Astrocyte of the cerebellum (primary cell): Measurements from ENCODE around the gene NEMP2.
A peak's percentile ranks its signal among the peaks of the same experiment; 100 is the strongest.

Source experiments
- DNase-seq: peaks from one replicate; pipeline ENCODE4 v3.0.0-alpha.2; 2011; ENCODE audit warnings: low read depth
- H3K4me3 ChIP-seq: 2 replicates; pipeline ENCODE4 v1.5.1; 2011; ENCODE audit warnings: mild to moderate bottlenecking, low read depth, low read length, moderate library complexity
- in situ Hi-C: cut with HindIII; loops from 2 replicates; pipeline ENCODE4 v1.10.0; 2017; ENCODE audit warnings: low sequenced_read_pairs
- TF ChIP-seq, protein P1 (sequence below): IDR thresholded peaks from 2 replicates; pipeline ENCODE4 v1.5.1; 2012; ENCODE audit warnings: low read length, low read depth, moderate library complexity, mild to moderate bottlenecking; ENCODE audit errors: missing control alignments

The NEMP2 gene

DNA sequence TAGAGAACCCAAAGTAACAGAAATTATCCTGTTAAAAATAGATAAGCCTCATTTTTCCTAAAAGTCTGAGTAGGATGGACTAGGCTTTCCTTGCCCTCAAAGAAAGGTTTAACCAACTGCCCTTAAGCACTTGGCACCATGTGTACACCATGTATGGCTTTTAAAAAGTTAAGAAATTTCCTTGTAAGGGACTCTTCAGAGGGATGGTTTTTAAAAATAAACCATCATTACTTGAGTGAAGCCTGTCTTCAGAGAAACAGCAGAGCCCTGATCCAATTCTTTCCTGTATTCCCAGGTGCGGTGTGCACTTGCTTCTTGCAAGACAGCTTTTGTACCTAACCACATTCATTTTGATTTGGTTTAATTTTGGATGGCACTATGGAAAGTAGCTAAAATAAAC, 1.1 kb upstream of the NEMP2 start:
- no peak overlapping the region for H3K4me3 ChIP-seq
- TF ChIP-seq, protein P1, sequence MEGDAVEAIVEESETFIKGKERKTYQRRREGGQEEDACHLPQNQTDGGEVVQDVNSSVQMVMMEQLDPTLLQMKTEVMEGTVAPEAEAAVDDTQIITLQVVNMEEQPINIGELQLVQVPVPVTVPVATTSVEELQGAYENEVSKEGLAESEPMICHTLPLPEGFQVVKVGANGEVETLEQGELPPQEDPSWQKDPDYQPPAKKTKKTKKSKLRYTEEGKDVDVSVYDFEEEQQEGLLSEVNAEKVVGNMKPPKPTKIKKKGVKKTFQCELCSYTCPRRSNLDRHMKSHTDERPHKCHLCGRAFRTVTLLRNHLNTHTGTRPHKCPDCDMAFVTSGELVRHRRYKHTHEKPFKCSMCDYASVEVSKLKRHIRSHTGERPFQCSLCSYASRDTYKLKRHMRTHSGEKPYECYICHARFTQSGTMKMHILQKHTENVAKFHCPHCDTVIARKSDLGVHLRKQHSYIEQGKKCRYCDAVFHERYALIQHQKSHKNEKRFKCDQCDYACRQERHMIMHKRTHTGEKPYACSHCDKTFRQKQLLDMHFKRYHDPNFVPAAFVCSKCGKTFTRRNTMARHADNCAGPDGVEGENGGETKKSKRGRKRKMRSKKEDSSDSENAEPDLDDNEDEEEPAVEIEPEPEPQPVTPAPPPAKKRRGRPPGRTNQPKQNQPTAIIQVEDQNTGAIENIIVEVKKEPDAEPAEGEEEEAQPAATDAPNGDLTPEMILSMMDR, result no peak
- no peak for DNase-seq
- in situ Hi-C loops, result no loop called here

DNA sequence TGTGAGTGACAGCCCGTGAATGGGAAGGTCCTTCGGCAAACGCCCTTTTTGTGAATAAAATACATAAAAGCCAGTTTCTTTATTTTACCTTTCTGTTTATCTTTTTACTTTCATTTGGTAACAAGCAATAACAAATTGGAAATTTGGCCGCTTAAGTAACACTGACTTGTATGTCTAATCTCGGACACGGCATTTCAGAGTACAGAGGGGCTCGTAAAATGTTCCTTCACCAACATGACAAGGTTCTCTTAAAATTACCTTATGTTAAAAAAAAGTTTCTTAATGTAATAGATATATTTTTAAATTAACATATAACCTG, 558 bp upstream of the NEMP2 start:
- DNase-seq, result no peak
- in situ Hi-C loops, result no loop called here
- peak overlapping the region; percentile 59 for H3K4me3 ChIP-seq
- TF ChIP-seq, protein P1, result no peak

DNA sequence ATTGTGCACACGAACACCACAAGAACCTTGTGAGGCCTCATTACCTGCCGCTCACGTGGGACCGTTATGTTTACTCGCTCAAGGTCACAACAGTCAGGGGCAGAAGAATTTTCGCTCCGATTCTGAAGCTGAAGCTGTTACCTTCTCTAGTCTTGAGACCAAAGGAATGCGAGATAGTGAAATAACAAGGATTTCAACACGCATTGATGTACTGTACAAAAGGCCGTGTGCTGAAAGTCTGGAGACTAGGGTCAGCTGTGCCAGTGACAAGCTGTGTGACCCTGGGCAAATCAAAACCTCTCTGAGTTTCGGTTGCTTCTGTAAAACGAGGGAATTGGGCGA, 583 bp downstream of the NEMP2 start:
- peak overlapping the region; percentile 59 for H3K4me3 ChIP-seq
- DNase-seq, result no peak
- in situ Hi-C loops, result no loop called here
- TF ChIP-seq, protein P1, result no peak

DNA sequence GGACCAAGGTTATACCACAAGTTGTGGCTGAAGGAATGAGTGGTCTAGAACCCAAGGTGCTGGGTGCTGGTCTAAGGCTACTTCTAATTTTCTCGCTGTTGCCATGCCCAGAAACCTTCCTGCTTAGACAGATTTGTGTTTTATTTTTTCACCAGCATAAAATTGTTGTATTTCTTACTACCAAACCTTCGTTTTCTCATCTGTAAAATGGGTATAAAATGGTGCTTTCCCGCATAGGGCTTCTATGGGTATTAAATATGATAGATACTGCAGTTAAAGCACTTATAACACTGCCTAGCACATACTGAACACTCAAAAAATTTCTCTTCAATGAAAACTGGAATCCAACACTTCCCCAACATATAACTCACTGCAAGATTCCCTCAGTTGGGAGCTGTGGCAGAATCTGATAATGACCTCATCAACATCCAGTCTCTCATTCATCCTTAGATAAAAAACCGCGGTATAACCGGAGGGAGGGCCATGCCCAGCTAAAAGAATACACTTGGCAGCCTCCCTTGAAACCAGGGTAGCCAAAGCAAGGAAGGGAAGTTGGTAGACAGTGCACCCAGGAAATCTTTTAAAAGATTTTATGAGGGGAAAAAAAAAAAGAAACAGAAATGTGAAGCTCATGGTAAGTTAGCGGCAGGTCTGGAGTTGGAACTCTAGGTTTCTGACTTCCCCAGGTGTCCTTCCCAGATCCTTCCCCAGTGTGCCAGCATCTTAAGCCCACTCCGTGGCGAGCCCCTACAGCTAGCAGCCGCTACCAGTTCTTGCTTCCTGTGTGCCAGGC, 1.2 kb downstream of the NEMP2 start:
- H3K4me3 ChIP-seq, result peak overlapping the region; percentile 59
- TF ChIP-seq, protein P1, result no peak
- no peak for DNase-seq
- in situ Hi-C loops, result no loop called here

DNA sequence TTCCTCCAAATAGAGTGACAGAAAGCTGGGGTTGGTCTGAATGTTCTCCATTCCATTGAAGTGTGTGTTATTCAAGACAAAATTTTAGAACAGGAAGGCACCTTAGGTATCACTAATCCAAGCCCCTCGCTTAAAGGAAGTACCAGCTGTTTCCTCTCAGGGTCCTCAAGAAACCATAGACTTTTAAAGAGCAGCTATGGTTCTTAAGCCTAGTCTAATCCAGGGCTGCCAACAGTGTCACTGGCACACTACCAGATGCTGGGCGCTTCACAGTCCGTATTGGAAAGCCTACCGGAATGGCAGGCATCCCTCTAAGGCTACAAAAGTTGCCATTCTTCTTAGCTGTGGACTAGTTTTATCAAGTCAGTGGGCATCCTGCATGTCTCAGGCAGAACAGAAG, 1.9 kb downstream of the NEMP2 start:
- TF ChIP-seq, protein P1, result no peak
- DNase-seq, result no peak
- H3K4me3 ChIP-seq, result no peak overlapping the region
- in situ Hi-C loops, result no loop called here

DNA sequence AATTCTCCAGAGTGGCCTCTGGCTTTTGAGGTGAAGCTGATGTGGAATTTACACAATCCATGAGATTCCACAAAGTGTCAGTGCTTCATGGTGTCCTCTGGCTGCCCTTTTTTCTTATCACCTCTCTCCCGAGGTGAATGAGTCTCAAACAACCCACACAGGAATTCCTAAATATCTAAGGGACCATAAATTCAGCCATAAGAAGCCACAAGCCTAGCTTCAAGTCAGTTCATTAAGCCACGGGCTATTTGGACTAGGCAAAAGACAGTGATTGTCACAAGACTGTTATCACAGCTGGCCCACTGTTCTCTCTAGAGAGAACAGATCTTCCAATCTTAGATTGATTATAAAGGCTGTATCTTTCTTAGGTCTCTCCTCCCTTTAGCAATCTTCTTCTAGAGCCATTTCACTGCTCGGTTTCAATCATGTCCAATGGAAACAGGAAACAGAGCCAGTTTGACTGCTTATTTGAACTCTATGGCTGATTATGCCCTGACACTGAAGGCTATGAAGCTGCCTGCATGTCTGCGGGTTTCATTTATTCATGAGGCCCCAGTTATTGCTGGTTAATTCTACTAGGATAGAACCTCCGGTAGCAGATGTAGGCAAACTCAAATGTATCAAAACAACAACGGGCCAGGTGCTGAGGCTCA, 4.1 kb downstream of the NEMP2 start:
- in situ Hi-C loops, result no loop called here
- H3K4me3 ChIP-seq, result no peak overlapping the region
- TF ChIP-seq, protein P1, result no peak
- no peak for DNase-seq
